BE2C (cell line): ENCODE data around the gene ADRA2B.

ENCODE experiments used
- DNase-seq: peaks from one replicate; pipeline ENCODE4 v3.0.0-alpha.2; 2020
- H3K27me3 ChIP-seq: fragments of 250-450 bp; sonication (Bioruptor Pico); 2 replicates; pipeline ENCODE4 v1.5.1; 2020; ENCODE audit warnings: mild to moderate bottlenecking
- H3K36me3 ChIP-seq: fragments of 250-450 bp; sonication (Bioruptor Pico); 2 replicates; pipeline ENCODE4 v1.5.1; 2020; ENCODE audit warnings: mild to moderate bottlenecking
- H3K4me1 ChIP-seq: fragments of 250-450 bp; sonication (Bioruptor Pico); 2 replicates; pipeline ENCODE4 v1.5.1; 2020
- H3K4me3 ChIP-seq: 2 replicates; pipeline ENCODE4 v1.5.1; 2011; ENCODE audit warnings: low read depth, low read length
- H3K9me3 ChIP-seq: fragments of 250-450 bp; sonication (Bioruptor Pico); 2 replicates; pipeline ENCODE4 v1.5.1; 2020
- TF ChIP-seq, protein P1 (sequence below): IDR thresholded peaks from 2 replicates; pipeline ENCODE4 v1.5.1; 2012; ENCODE audit warnings: mild to moderate bottlenecking, low read depth, low read length

Gene ADRA2B

DNA sequence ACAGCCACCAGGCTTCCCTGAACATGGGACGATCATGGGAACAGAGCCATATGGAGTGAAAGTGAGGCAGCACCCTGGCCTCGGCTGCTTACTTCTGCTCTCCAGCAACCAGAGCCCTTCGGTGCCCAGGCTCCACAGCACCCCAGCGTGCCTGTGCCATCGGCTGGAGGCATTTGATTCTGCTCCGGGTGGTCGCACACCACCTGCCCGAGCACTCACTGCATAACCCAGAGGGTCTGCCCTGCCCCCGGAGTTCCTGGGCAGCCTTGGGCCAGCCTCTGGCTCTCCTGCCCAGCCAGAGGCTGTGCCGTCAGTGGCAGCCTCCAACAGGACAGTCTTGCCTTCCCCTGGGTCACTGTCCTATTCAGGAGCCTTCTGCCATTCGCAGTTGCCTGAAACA is 18.1 kb upstream of the ADRA2B start:
- Histone ChIP-seq H3K4me3 (no peak overlapping the region), H3K36me3 (no peaks in the 10 kb centered on the region), H3K9me3 (no peaks in the 10 kb centered on the region), H3K4me1 (no peaks in the 10 kb centered on the region), H3K27me3 (no peaks in the 10 kb centered on the region)
- no peak for DNase-seq
- TF ChIP-seq, protein P1, sequence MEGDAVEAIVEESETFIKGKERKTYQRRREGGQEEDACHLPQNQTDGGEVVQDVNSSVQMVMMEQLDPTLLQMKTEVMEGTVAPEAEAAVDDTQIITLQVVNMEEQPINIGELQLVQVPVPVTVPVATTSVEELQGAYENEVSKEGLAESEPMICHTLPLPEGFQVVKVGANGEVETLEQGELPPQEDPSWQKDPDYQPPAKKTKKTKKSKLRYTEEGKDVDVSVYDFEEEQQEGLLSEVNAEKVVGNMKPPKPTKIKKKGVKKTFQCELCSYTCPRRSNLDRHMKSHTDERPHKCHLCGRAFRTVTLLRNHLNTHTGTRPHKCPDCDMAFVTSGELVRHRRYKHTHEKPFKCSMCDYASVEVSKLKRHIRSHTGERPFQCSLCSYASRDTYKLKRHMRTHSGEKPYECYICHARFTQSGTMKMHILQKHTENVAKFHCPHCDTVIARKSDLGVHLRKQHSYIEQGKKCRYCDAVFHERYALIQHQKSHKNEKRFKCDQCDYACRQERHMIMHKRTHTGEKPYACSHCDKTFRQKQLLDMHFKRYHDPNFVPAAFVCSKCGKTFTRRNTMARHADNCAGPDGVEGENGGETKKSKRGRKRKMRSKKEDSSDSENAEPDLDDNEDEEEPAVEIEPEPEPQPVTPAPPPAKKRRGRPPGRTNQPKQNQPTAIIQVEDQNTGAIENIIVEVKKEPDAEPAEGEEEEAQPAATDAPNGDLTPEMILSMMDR = no peak

GRCh38 chr2:96131813-96132745 is 15.7 kb upstream of the ADRA2B start:
- no peaks in the 10 kb centered on the region for H3K36me3 ChIP-seq
- no peaks in the 10 kb centered on the region for H3K4me1 ChIP-seq
- DNase-seq = no peak
- H3K4me3 ChIP-seq = no peak overlapping the region
- H3K27me3 ChIP-seq = no peaks in the 10 kb centered on the region
- TF ChIP-seq, protein P1 = no peak
- H3K9me3 ChIP-seq = no peaks in the 10 kb centered on the region

GRCh38 chr2:96131152-96131812 is 14.9 kb upstream of the ADRA2B start:
- Histone ChIP-seq H3K36me3 (no peaks in the 10 kb centered on the region), H3K9me3 (no peaks in the 10 kb centered on the region), H3K4me3 (no peak overlapping the region), H3K4me1 (no peaks in the 10 kb centered on the region), H3K27me3 (no peaks in the 10 kb centered on the region)
- TF ChIP-seq, protein P1 = no peak
- DNase-seq = no peak

GRCh38 chr2:96130483-96130882 is 14.1 kb upstream of the ADRA2B start:
- no peaks in the 10 kb centered on the region for H3K27me3 ChIP-seq
- H3K9me3 ChIP-seq = no peaks in the 10 kb centered on the region
- no peak for DNase-seq
- TF ChIP-seq, protein P1 = no peak
- H3K36me3 ChIP-seq = no peaks in the 10 kb centered on the region
- no peak overlapping the region for H3K4me3 ChIP-seq
- no peaks in the 10 kb centered on the region for H3K4me1 ChIP-seq

DNA sequence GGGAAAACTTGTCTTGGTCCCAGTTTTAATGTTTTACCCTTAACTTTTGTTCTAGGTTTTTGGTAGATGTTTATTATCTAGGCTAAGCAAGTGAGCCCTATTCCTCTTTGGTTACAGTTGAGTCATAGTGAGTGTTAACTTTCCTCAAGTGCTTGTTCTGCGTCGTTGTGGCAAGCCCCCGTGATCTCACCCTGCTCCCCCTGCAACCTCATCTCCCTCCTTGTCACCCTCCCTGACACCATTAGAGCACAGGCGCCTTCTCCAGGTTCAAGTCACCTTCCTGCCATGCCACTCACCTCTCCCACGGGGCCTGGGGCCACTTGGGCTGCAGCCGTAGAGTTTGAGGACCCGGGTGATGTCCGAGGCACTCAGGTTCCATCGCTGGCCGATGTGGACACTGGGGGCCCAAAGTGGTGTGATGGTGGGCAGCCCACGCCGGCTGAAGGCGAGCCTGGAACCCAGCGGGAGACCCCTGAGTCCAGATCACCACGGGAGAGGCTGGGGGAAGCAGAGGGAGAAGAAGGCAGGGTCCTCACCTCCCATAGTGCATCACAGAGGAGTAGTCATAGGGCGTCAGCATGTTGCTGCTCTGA is 13.3 kb upstream of the ADRA2B start:
- Histone ChIP-seq H3K27me3 (no peaks in the 10 kb centered on the region), H3K36me3 (no peaks in the 10 kb centered on the region), H3K4me1 (no peaks in the 10 kb centered on the region), H3K4me3 (no peak overlapping the region), H3K9me3 (no peaks in the 10 kb centered on the region)
- TF ChIP-seq, protein P1 = no peak
- no peak for DNase-seq
